SKM-1 (cell line): ENCODE data around the gene STRBP.
"Not testable (repeated sequence)": the region's sequence is repeated elsewhere in the genome, so short reads cannot be mapped to it uniquely, and the experiment has no call there.

Experiments
- DNase-seq: peaks from one replicate; lab custom pipeline; 2025; ENCODE audit not compliant: unreplicated experiment; lab: John Stamatoyannopoulos, UW

The STRBP gene

DNA sequence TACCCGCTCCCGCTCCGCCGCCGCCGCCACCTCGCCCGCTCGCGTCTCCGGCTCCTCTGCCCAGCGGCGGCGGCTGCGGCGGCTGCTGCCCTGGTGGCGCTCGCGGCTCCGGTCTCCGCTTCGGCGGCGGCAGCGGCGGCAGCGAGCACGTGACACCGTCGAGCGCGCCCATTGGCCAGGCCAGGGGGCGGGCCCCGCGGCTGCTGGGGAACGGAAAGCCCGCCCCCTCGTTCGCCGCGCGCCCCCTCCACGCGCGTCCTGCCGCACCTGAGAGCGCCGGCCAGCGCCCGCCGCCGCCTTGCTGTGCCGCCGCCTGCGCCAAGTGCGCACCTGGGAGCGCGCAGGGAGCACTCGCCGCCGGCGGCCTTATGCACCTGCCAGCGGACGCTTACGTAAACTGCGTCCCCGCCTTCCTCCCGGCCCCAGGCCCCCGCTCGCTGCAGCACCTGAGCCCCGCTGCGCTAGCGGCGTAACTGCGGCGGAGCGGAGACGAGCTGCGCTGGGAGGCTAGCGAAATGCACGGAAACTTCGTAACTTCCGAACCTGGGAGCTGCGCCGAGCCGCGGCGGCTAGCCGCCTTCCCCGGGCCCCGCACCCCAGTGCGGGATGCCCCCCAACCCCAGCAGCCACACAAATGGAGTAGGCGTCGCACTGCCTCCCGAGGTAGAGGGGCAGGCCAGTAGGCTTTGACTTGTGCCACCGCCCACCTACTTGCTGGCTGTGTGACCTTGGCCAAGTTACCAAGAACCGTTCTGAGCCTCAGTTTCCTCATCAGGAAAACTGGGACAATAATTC, at the start of gene STRBP:
Gene STRBP (minus strand): TSS at position 122 of the 795 bp plus-strand sequence. CDS start 84,452 bp downstream, outside the sequence.
- DNase-seq, result peak; percentile 87

DNA sequence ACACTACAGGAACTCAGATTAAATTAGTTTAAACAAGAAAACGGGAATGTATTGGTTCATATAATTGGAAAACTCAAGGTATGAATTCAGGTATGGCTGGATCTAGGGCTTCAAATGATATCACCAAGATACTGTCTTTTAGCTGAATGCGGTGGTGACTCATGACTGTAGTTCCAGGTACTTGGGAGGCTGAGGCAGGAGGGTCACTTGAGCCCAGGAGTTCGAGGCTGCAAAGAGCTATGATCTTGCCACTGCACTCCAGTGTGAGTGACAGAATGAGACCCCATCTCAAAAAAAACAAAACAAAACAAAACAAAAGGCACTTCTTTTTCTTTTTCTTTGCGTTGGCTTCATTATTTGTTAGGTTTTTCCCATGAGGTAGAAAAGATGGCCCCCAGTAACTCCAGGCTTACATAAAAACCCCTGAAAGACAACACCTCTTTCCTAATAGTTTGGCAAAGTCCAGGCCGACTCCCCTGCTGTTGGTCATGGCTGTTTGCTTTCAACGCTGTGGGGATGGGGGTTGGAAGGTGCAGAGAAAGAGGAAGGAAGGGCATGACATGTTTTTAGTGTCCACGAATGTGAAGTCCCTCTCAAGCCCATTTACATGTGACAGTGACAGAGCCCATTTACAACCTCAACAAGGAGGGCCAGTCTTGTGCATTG, 47.8 kb upstream of the STRBP start:
- peak; percentile 87 for DNase-seq

DNA sequence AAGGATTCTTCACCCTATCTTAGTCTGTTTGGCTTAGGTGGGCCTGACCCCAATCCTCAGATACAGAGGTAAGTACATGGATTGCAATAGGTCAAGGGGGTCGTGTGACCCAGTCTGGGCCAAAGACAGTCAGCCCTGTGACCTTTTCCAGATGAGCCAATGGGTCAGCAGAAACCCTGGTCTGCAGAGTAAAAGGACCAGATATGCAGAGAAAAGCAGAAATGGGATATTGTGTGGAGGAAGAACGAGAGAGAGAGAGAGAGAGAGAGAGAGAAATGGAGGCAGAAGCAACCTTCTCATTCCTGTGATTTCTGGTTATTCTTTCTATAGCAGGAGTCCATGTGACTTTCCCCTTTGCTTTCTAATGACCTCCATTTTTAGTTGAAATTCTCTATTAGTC, 47.2 kb upstream of the STRBP start:
- no peak for DNase-seq

DNA sequence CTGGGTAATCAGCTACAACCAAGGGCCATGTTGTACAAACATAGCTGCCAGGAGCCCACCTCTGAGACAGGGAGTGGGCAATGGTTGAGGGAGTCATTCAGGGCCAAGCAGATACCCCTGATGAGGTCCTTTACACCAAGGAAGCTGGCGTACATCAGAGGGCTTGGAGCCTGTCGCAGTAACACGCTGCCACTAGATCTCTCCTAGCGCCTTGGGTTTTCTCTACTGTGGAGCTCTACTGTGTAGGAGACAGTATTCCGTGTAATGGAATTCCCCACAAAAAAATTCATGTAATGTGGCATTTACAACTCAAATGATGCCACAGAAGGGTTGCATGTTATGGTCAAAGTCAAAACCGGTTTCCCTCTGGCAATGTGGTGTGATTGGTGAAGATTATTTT, 46.2 kb upstream of the STRBP start:
- no peak for DNase-seq

DNA sequence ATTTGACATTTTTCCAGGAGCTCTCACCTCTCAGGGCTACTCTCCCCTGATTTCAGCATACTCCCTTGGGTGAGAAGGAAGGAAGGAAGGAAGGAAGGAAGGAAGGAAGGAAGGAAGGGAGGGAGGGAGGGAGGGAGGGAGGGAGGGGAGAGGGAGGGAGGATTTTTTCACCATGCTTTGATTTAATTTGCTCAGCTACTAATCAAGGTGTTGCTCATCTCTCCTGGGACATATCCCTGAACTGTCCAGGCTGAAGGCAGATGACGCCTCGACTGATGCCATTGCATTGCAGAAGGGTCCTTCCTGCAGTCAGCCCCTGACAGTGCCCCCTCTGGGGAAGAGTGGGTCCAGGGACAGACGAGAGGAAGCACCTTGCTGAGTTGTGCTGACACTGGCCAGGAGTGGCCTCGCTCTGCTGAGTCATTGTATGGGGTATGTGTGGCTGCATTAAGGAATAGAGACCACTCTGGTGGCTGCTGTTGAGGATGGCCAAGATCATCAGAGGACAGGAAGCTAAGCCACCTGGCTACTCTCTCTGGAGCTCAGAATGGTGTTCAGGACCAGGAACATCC, 44.0 kb upstream of the STRBP start:
- no peak for DNase-seq

DNA sequence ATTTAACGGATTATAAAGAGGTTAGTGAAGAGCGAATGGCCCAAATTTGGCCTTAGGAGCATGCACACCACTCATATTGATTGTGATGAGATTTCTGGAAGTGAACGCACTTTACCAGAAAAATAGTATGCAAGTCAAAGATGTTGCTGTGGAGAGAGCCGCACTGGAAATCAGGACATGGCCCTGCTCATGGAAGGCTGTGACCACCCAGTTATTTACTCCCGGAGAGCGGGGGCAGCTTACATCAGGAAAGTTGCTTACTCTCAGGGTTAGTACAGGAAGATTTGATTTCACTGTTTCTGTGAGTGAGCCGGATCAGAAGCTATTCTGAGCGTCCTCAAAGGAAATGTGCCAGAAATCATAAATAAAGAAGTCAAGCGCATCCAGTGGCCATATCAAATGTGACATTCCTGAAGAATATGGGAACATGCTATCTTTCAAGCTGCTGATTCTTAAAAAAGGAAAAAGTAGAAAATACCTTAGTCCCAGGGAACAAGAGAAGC, 42.9 kb upstream of the STRBP start:
- DNase-seq, result no peak

DNA sequence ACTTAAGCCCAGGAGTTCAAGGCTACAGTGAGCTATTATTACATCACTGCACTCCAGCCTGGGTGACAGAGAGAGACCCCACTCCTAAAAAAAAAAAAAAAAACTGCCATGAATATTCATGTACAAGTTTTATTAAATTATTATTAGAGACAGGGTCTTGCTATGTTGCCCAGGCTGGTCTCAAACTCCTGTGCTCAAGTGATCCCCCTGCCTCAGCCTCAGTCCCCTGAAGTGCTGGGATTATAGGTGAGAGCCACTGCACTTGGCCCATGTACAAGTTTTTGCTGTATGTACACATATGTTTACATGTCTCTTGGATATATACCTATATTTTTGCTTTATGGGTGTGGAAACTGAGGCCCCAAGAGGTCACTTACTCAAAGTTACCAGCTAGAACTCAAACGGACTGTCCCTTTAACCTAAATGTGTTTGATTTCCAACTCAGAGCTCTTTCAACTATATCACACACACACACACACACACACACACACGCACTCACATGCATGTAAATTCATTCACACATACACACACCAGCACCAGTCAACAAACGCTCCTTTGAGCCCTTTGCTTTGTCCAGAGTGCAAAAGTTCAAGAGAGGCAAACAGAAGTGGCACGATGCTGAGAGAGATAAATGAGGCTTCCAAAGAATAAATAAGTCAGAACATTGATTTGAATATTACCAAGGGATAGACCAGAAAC, 42.3 kb upstream of the STRBP start:
- DNase-seq, result no peak

DNA sequence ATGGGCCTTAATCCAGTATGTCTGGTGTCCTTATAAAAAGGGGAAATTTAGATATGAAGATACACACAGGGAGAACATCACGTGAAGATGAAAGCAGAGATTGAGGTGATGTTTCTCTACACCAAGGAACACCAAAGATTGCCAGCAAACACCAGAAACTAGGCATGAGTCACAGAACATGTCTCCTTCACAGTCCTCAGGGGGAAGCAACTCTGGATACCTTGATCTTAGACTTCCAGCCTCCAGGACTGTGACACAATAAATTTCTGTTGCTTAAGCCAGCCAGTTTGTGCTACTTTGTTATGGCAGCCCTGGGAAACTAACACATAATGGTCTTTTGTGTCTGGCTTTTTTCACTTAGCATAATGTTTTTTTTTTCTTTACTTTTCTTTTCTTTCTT, 41.2 kb upstream of the STRBP start:
- no peak for DNase-seq

DNA sequence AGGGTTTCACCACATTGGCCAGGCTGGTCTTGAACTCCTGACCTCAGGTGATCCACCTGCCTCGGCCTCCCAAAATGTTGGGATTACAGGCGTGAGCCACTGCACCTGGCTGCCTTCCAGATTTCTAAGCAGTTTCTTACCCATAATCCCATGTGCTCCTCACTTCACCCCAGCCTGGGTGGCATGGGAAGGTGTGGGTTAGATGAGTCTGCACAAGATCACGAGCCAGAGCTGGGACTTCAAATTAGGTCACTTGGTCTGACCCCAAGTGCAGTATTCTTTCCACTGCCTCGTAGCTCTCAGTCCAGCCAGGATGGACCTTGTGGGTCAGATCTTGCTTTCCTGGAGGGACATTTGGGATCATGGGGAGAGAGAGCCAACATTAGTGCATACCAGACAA, 37.5 kb upstream of the STRBP start:
- DNase-seq, result no peak

DNA sequence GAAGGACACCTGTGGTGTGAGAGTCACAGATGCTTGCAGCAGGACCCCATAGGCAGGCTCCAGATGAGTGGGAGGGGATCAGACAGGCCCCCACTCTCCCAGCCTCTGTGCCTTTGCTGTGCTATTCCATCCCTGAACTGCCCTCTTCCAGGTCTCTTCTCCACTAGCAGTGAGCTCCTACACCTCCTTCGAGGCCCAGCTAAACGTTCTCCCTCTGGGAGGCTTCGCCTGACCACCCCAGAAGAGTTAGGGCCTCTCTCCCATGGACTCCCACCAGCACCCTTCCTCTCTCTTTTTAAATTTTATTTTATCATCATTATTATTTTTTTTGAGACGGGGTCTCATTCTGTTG, 35.9 kb upstream of the STRBP start:
- DNase-seq, result no peak

DNA sequence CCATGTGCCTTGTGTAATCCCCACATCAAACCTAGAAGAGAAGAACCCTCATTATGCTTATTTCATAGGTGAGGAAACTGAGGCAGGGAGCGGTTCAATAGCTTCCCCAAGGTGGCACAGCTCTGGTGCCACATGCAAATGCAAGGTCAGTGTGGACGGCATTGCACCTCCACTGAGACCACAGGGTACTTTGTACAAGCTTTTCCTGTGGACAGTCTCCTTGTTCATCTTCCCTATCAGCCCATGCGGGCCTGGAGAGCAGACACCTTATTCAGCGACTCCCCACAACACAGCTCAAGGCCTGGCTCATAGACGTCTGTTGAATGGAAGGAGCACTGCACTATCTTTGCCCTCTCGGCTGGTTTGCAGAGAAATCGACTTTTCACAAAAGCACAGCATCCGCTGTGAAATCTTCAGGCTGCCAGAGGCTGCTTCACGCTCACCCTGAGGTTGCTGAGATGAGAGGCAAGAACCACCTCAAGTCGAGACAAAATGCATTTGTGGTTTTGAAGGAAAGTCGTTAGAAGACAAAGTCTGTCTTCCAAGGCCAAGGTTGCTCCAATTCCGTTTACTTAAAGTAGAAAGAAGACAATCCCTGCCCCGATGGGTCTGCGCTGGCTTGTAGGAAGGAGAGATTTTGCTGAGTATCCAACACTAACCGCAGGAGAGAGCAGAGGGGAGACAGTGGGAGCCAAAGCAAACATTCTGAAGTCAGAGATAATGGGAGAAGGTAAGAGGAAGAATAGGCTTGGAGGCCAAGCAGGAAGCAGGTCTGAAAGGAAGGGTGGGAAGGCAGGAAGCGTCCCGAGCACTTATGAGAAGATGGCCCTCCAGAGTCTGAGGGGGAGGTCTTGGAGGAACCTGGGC, 34.2 kb upstream of the STRBP start:
- no peak for DNase-seq

DNA sequence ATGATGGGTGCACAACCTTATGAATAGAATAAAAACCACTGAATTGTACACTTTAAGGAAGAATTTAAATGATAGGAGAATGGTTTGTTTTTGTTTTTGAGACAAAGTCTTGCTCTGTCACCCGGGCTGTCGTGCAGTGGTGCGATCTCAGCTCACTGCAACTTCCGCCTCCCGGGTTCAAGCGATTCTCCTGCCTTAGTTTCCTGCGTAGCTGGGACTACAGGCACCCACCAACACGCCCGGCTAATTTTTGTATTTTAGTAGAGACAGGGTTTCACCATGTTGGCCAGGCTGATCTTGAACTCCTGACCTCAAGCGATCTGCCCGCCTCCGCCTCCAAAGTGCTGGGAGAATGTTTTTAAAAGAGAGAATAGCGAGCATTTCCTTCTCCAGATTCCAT, 33.5 kb upstream of the STRBP start:
- DNase-seq, result not testable (repeated sequence)

DNA sequence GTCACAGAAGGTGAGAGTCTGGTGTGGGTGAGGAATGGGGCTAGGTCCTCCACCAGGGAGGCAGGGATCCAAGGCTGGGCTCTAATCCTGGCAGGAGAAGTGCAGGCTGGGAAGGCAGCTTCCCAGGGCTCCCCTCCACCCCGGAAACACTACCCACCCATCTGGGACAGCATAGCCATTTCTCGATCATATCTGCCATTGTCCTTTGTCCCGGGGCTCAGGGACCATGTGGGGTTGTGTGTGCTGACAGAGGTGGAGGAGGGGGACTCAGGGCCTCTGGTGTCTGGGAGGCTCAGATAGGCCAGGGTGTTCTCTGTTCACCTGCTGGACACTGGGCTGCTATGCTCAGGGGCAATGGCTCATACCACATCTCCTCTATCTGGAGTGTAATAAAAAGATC, 32.2 kb upstream of the STRBP start:
- no peak for DNase-seq

DNA sequence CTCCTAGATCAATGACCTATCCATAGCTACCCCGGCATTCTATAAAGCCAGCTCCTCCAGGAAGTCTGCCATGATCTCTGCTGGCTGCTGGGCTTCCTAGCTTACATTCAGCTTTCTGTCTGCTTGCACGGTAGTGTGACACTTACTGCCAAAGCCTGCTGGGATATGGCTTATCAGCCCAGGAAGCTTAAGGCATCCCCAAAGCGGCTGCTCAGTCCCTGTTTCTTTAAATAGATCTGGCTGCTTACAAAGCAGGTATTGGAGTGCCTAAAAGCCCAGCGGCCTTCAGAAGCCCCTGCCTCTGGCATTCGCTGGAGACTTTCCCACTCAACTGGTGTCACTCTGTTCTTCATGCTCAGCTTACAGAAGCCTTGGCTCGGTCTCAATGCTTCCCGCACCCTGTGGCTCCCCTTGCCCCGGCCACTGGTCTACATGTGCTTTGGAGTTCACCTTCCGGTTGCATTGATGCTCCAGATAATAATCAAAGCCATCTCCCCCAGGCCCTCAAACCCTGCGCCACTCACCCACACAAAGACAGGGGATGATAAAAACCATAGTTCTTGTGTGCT, 31.3 kb upstream of the STRBP start:
- no peak for DNase-seq

DNA sequence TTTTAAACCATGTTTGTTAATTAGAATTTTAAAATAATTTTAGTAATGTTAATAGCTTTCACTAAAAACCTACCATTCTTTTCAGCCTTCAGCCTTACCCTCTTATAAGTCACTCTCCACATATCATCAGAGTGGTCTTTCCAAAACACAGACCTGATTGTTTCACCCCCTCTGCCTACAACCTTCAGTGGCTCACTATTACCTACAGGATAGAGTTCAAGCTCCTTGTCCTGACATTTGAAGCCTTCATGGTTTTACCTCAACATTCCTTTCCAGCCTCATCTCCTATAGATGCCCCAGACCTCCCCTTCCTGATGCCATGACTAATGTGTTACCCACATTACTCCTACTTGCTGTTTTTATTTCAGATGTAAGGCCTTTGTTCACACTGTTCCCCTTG, 27.8 kb upstream of the STRBP start:
- no peak for DNase-seq

DNA sequence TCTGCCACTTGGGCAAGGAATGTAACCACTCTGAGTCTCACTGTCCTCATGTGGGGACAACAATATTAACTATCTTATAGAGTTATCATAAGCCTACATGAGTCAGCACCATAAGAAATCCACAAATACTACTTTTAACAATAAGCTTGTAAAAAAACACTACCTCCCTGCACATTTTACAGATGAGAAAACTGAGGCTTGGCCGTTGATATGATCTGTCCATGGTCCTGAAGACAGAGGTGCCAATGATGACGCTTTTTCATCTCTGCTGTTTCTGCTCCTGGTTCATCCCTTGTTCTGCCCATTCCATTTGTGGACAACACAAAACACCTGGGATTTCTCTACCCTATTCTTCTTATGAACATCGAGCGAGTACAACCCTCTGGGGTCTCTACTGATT, 23.4 kb upstream of the STRBP start:
- no peak for DNase-seq

DNA sequence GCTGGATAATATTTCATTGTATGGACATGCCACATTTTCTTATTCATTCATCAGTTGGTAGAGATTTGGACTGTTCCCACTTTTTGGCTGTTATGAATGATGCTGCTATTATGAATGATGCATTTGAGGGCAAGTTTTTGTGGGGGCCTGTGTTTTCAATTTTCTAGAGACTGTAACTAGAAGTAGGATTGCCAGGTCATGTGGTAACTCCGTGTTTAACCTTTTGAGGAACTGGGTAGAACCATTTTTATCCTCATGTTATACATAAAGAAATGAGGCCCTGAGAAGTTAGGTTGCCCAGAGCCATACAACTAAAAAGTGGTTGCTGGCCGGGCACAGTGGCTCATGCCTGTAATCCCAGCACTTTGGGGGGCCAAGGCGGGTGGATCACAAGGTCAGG, 22.4 kb upstream of the STRBP start:
- no peak for DNase-seq

DNA sequence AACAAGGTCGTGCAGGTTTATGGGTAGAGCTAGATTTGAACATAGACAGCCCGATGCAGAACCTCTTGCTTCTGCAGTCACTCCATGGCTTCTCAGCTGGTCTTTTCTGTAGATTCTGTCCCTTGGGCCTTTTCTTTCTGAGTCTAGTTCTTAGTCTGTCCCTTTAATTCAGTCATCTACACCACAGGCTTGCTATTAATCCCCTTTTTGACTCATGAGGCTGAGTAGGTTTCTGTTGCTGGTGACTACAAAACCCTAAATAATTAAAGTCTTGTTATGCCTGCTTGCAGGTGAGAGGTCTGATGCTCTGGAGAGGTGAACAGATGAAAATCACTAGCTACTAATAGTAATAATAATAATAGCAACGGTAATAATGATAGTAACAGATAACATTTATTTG, 19.3 kb upstream of the STRBP start:
- no peak for DNase-seq

DNA sequence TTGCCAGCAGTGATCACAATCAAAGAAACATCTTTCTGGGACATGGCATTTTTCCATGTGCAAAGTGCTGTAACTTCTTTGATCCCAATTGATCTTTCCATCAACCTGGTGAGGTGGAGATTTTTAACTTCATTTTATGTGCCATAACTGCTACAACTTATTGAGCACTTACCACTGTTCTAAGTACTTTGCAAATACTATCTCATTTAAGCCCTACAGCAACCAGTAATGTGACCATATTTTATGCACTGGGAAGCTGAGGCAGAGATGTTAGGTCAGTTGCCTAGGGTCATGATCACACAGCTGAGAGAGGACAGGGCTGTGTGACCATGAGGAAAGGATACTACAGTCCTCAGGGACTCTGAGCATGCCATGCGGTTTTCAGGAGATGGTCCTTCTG, 17.9 kb upstream of the STRBP start:
- no peak for DNase-seq

DNA sequence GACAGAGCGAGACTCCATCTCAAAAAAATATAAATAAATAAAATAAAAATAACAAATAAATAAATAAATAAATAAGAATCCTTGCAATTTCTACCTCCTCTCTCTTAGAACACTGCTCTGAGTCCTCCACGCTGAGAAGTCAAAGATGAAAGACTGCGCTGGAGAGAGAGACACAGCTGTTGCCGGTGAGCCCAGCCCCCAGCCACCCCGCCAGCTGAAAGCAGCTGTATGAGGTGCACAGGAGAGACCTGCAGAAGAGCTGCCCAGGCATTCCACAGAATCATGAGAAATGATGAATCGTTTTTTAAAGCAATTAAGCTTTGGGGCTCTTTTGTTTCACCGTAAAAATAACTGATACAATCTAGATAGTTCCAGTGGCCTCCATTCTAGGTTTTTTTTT, 16.3 kb upstream of the STRBP start:
- DNase-seq, result no peak
